ENCODE results near the gene NCK2. TPM values are rescaled to one million over a fixed set of nuclear protein-coding genes. Genes with fewer than 3 reads are reported as not detected.

Gene NCK2
- total RNA-seq, 4 donors from 2014 or later = 46.0 to 62.6 (median 55.3) TPM

DNA sequence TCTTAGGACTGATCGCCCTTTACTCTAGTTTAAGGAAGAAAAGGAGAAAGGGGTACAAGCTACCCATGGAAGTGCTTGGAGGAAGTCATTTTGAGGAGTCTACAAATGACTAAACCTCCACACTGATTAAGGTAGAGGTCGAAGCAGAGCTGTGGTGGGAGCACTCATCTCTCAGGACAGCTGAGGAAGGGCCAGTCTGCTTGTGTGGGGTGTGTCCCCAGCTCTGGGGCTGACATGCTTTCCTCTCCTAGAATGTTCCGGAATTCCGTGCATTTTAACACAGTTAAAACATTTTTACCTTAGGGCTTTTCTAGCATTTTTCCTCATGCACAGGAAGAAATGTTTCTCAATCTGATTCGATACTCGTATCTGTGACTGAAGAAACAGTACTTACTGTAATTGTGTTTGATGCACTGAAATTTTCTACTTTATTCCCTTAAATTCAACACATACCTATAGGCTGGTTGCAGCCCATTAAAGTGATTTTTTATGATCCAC, 135.1 kb downstream of the NCK2 start:
- TF ChIP-seq, protein P1, sequence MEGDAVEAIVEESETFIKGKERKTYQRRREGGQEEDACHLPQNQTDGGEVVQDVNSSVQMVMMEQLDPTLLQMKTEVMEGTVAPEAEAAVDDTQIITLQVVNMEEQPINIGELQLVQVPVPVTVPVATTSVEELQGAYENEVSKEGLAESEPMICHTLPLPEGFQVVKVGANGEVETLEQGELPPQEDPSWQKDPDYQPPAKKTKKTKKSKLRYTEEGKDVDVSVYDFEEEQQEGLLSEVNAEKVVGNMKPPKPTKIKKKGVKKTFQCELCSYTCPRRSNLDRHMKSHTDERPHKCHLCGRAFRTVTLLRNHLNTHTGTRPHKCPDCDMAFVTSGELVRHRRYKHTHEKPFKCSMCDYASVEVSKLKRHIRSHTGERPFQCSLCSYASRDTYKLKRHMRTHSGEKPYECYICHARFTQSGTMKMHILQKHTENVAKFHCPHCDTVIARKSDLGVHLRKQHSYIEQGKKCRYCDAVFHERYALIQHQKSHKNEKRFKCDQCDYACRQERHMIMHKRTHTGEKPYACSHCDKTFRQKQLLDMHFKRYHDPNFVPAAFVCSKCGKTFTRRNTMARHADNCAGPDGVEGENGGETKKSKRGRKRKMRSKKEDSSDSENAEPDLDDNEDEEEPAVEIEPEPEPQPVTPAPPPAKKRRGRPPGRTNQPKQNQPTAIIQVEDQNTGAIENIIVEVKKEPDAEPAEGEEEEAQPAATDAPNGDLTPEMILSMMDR (IDR thresholded peaks at IDR 0.05) = no peak
- TF ChIP-seq POLR2A (IDR thresholded peaks at IDR 0.05) = no peak
- intact Hi-C loops (cut with DNase I) = loop anchor here (10.0 kb wide), 2 partner anchors 55 to 135 kb away; partner anchors contain the start of gene NCK2
- Histone ChIP-seq H3K9me3 (no peaks in the 10 kb centered on the region), H3K4me3 (replicated peaks in 1 of 3) (no peak overlapping the region), H3K4me1 (peaks cover 65 to 84% of the 10 kb centered on the region in 2 donors), H3K27ac (peak overlapping the region; percentile 49 to 69 (median 64)), H3K36me3 (peaks cover 0 to 7% of the 10 kb centered on the region in 2 donors), H3K27me3 (no peaks in the 10 kb centered on the region)
- 93% methylated on average over 6 of the region's 6 CpGs for WGBS, 2 donors
- DNase-seq = no peak

- no peak for DNase-seq
- peaks cover 62 to 79% of the 10 kb centered on the region in 2 donors for H3K4me1 ChIP-seq
- WGBS, 2 donors = 93 to 99% methylated on average over 6 of the region's 6 CpGs
- H3K36me3 ChIP-seq = peaks cover 0 to 7% of the 10 kb centered on the region in 2 donors
- H3K27ac ChIP-seq = peak overlapping the region in 1 of 3 donors; percentile 69
- H3K27me3 ChIP-seq = no peaks in the 10 kb centered on the region
- no peaks in the 10 kb centered on the region for H3K9me3 ChIP-seq
- intact Hi-C loops (cut with DNase I) = loop anchor here (10.0 kb wide), 2 partner anchors 56 to 136 kb away; partner anchors contain the start of gene NCK2
- TF ChIP-seq, protein P1 (IDR thresholded peaks at IDR 0.05) = no peak
- no peak for TF ChIP-seq POLR2A (IDR thresholded peaks at IDR 0.05)
- H3K4me3 ChIP-seq (replicated peaks in 1 of 3) = no peak overlapping the region
These were observed 135.9 kb downstream of the NCK2 start for GRCh38 chr2:105880637-105881036.

- no peaks in the 10 kb centered on the region for H3K27me3 ChIP-seq
- no peaks in the 10 kb centered on the region for H3K9me3 ChIP-seq
- H3K36me3 ChIP-seq = peaks cover 0 to 7% of the 10 kb centered on the region in 2 donors
- no peak overlapping the region for H3K4me3 ChIP-seq (replicated peaks in 1 of 3)
- peaks cover 64 to 79% of the 10 kb centered on the region in 2 donors for H3K4me1 ChIP-seq
- H3K27ac ChIP-seq = peak overlapping the region in 2 of 3 donors; percentile 56 to 66
- DNase-seq = no peak
- 97% methylated on average over 58 to 78 of the region's 79 CpGs for WGBS, 2 donors
- intact Hi-C loops (cut with DNase I) = loop anchor here (10.0 kb wide), 2 partner anchors 57 to 137 kb away; partner anchors contain the start of gene NCK2
- TF ChIP-seq, protein P1 (IDR thresholded peaks at IDR 0.05) = no peak
- no peak for TF ChIP-seq POLR2A (IDR thresholded peaks at IDR 0.05)
These were observed 136.8 kb downstream of the NCK2 start for GRCh38 chr2:105881286-105882136.

- 31 to 52% methylated on average over 10 of the region's 10 CpGs for WGBS, 2 donors
- DNase-seq = peak; percentile 38 to 48
- intact Hi-C loops (cut with DNase I) = loop anchor here (10.0 kb wide), 2 partner anchors 58 to 138 kb away; partner anchors contain the start of gene NCK2
- Histone ChIP-seq H3K4me1 (peaks cover 67 to 79% of the 10 kb centered on the region in 2 donors), H3K36me3 (peaks cover 0 to 7% of the 10 kb centered on the region in 2 donors), H3K27me3 (no peaks in the 10 kb centered on the region), H3K9me3 (no peaks in the 10 kb centered on the region), H3K27ac (peak overlapping the region; percentile 52 to 66 (median 56)), H3K4me3 (replicated peaks in 1 of 3) (no peak overlapping the region)
- no peak for TF ChIP-seq POLR2A (IDR thresholded peaks at IDR 0.05)
- TF ChIP-seq, protein P1 (IDR thresholded peaks at IDR 0.05) = no peak
These were observed 137.6 kb downstream of the NCK2 start for GRCh38 chr2:105882341-105882740.

Data from thyroid gland (tissue), 4 donors.